ENCODE measurements around the gene FGFBP1. TPM values are rescaled to one million over a fixed set of nuclear protein-coding genes. Genes with fewer than 3 reads are reported as not detected.

Gene FGFBP1
- polyA plus RNA-seq, 3 donors from 2014 or later, result 0.53 TPM; not detected in 2

GRCh38 chr4:15961781-15962510 lies 23.4 kb upstream of the FGFBP1 start:
- H3K27me3 Mint-ChIP-seq (ENCODE audit: low read depth in 3 of 3), result peaks cover 10 to 28% (median 18%) of the 10 kb centered on the region in 3 donors
- H3K4me3 Mint-ChIP-seq, result peak overlapping the region; percentile 90 to 99 (median 94)
- H3K36me3 Mint-ChIP-seq, result peaks cover 23 to 33% (median 23%) of the 10 kb centered on the region in 3 donors
- DNase-seq, result peak; percentile 85 to 86 (median 86)
- H3K9me3 Mint-ChIP-seq, result no peaks in the 10 kb centered on the region
- peak overlapping the region; percentile 97 to 99 (median 98) for H3K27ac Mint-ChIP-seq
- H3K4me1 Mint-ChIP-seq, result peaks cover 73 to 81% of the 10 kb centered on the region in 2 donors

GRCh38 chr4:15958562-15958961 lies 20.0 kb upstream of the FGFBP1 start:
- peaks cover 67 to 75% of the 10 kb centered on the region in 2 donors for H3K4me1 Mint-ChIP-seq
- peak overlapping the region; percentile 92 to 99 (median 97) for H3K27ac Mint-ChIP-seq
- peaks cover 27 to 31% (median 27%) of the 10 kb centered on the region in 3 donors for H3K36me3 Mint-ChIP-seq
- peak; percentile 34 to 45 (median 35) for DNase-seq
- H3K27me3 Mint-ChIP-seq (ENCODE audit: low read depth in 3 of 3), result peaks cover 10 to 25% (median 17%) of the 10 kb centered on the region in 3 donors
- H3K9me3 Mint-ChIP-seq, result no peaks in the 10 kb centered on the region
- peak overlapping the region; percentile 49 to 99 (median 90) for H3K4me3 Mint-ChIP-seq

GRCh38 chr4:15956179-15956850 lies 17.8 kb upstream of the FGFBP1 start:
- Mint-ChIP-seq H3K27ac (peak overlapping the region; percentile 38 to 91 (median 88)), H3K4me3 (peak overlapping the region in 3 of 5 donors; percentile 10 to 57 (median 42)), H3K36me3 (peaks cover 23 to 40% (median 30%) of the 10 kb centered on the region in 3 donors), H3K9me3 (no peaks in the 10 kb centered on the region), H3K4me1 (peaks cover 52% of the 10 kb centered on the region in 2 donors), H3K27me3 (ENCODE audit: low read depth in 3 of 3) (peaks cover 0 to 7% (median 0%) of the 10 kb centered on the region in 3 donors)
- peak; percentile 76 to 81 (median 79) for DNase-seq

- Mint-ChIP-seq H3K4me1 (peaks cover 46 to 47% of the 10 kb centered on the region in 2 donors), H3K27ac (peak overlapping the region in 3 of 6 donors; percentile 60 to 90 (median 87)), H3K27me3 (ENCODE audit: low read depth in 3 of 3) (peaks cover 0 to 7% (median 0%) of the 10 kb centered on the region in 3 donors), H3K9me3 (no peaks in the 10 kb centered on the region), H3K36me3 (peaks cover 19 to 39% (median 30%) of the 10 kb centered on the region in 3 donors), H3K4me3 (no peak overlapping the region)
- DNase-seq, result no peak
These were observed 17.1 kb upstream of the FGFBP1 start for GRCh38 chr4:15955670-15956069.

GRCh38 chr4:15953625-15954024 lies 15.1 kb upstream of the FGFBP1 start:
- peaks cover 6 to 26% (median 21%) of the 10 kb centered on the region in 3 donors for H3K36me3 Mint-ChIP-seq
- H3K9me3 Mint-ChIP-seq, result no peaks in the 10 kb centered on the region
- peaks cover 25 to 26% of the 10 kb centered on the region in 2 donors for H3K4me1 Mint-ChIP-seq
- no peak overlapping the region for H3K4me3 Mint-ChIP-seq
- DNase-seq, result no peak
- peak overlapping the region in 1 of 6 donors; percentile 14 for H3K27ac Mint-ChIP-seq
- H3K27me3 Mint-ChIP-seq (ENCODE audit: low read depth in 3 of 3), result peaks cover 0 to 2% (median 0%) of the 10 kb centered on the region in 3 donors

- H3K9me3 Mint-ChIP-seq, result no peaks in the 10 kb centered on the region
- H3K4me1 Mint-ChIP-seq, result peaks cover 14% of the 10 kb centered on the region in 2 donors
- peak overlapping the region in 5 of 6 donors; percentile 24 to 70 (median 40) for H3K27ac Mint-ChIP-seq
These were observed 13.2 kb upstream of the FGFBP1 start for GRCh38 chr4:15951781-15952180.

GRCh38 chr4:15948826-15949225 lies 10.3 kb upstream of the FGFBP1 start:
- peaks cover 15 to 18% of the 10 kb centered on the region in 2 donors for H3K4me1 Mint-ChIP-seq
- DNase-seq, result no peak
- peaks cover 0 to 20% (median 16%) of the 10 kb centered on the region in 3 donors for H3K36me3 Mint-ChIP-seq
- H3K27ac Mint-ChIP-seq, result no peak overlapping the region
- H3K9me3 Mint-ChIP-seq, result peaks cover 0 to 2% (median 0%) of the 10 kb centered on the region in 6 donors
- H3K4me3 Mint-ChIP-seq, result no peak overlapping the region
- H3K27me3 Mint-ChIP-seq (ENCODE audit: low read depth in 3 of 3), result no peaks in the 10 kb centered on the region

More at GRCh38 chr4:15951781-15952180, 13.2 kb upstream of the FGFBP1 start:
- no peak for DNase-seq
- Mint-ChIP-seq H3K27me3 (ENCODE audit: low read depth in 3 of 3) (peaks cover 0 to 2% (median 0%) of the 10 kb centered on the region in 3 donors), H3K36me3 (peaks cover 4 to 26% (median 25%) of the 10 kb centered on the region in 3 donors), H3K4me3 (no peak overlapping the region)

GRCh38 chr4:15947684-15948083 lies 9.1 kb upstream of the FGFBP1 start:
- H3K9me3 Mint-ChIP-seq, result peaks cover 0 to 2% (median 0%) of the 10 kb centered on the region in 6 donors
- H3K4me3 Mint-ChIP-seq, result no peak overlapping the region
- no peak for DNase-seq
- peaks cover 14 to 18% of the 10 kb centered on the region in 2 donors for H3K4me1 Mint-ChIP-seq
- no peaks in the 10 kb centered on the region for H3K27me3 Mint-ChIP-seq (ENCODE audit: low read depth in 3 of 3)
- H3K27ac Mint-ChIP-seq, result no peak overlapping the region
- H3K36me3 Mint-ChIP-seq, result peaks cover 0 to 17% (median 6%) of the 10 kb centered on the region in 3 donors

- H3K4me1 Mint-ChIP-seq, result peaks cover 11 to 18% of the 10 kb centered on the region in 2 donors
- peaks cover 0 to 2% (median 0%) of the 10 kb centered on the region in 6 donors for H3K9me3 Mint-ChIP-seq
- H3K27me3 Mint-ChIP-seq (ENCODE audit: low read depth in 3 of 3), result no peaks in the 10 kb centered on the region
- H3K4me3 Mint-ChIP-seq, result peak overlapping the region in 1 of 5 donors; percentile 24
- peak overlapping the region in 2 of 6 donors; percentile 50 to 55 for H3K27ac Mint-ChIP-seq
- peaks cover 0 to 17% (median 5%) of the 10 kb centered on the region in 3 donors for H3K36me3 Mint-ChIP-seq
- DNase-seq, result no peak
These were observed 7.0 kb upstream of the FGFBP1 start for GRCh38 chr4:15945516-15945915.

GRCh38 chr4:15944895-15945294 lies 6.4 kb upstream of the FGFBP1 start:
- H3K36me3 Mint-ChIP-seq, result peaks cover 0 to 17% (median 5%) of the 10 kb centered on the region in 3 donors
- peak overlapping the region in 3 of 6 donors; percentile 32 to 62 (median 55) for H3K27ac Mint-ChIP-seq
- peak overlapping the region in 2 of 5 donors; percentile 6 to 24 for H3K4me3 Mint-ChIP-seq
- H3K4me1 Mint-ChIP-seq, result peaks cover 11 to 18% of the 10 kb centered on the region in 2 donors
- peak; percentile 24 to 25 (median 24) for DNase-seq
- H3K27me3 Mint-ChIP-seq (ENCODE audit: low read depth in 3 of 3), result peaks cover 0 to 3% (median 0%) of the 10 kb centered on the region in 3 donors
- H3K9me3 Mint-ChIP-seq, result peaks cover 0 to 2% (median 0%) of the 10 kb centered on the region in 6 donors

GRCh38 chr4:15942283-15942682 lies 3.7 kb upstream of the FGFBP1 start:
- H3K36me3 Mint-ChIP-seq, result peaks cover 0 to 4% (median 0%) of the 10 kb centered on the region in 3 donors
- H3K9me3 Mint-ChIP-seq, result peaks cover 0 to 2% (median 0%) of the 10 kb centered on the region in 6 donors
- no peak overlapping the region for H3K27ac Mint-ChIP-seq
- no peak for DNase-seq
- H3K4me1 Mint-ChIP-seq, result peaks cover 11 to 18% of the 10 kb centered on the region in 2 donors
- no peak overlapping the region for H3K4me3 Mint-ChIP-seq
- peaks cover 0 to 6% (median 3%) of the 10 kb centered on the region in 3 donors for H3K27me3 Mint-ChIP-seq (ENCODE audit: low read depth in 3 of 3)

GRCh38 chr4:15938182-15938581 lies 358 bp downstream of the FGFBP1 start:
- DNase-seq, result no peak
- no peak overlapping the region for H3K27ac Mint-ChIP-seq
- no peak overlapping the region for H3K4me3 Mint-ChIP-seq
- H3K9me3 Mint-ChIP-seq, result no peaks in the 10 kb centered on the region
- peaks cover 2 to 9% (median 3%) of the 10 kb centered on the region in 3 donors for H3K27me3 Mint-ChIP-seq (ENCODE audit: low read depth in 3 of 3)
- H3K4me1 Mint-ChIP-seq, result peaks cover 0 to 2% of the 10 kb centered on the region in 2 donors
- H3K36me3 Mint-ChIP-seq, result peaks cover 0 to 13% (median 0%) of the 10 kb centered on the region in 3 donors

GRCh38 chr4:15936495-15936894 lies 2.0 kb downstream of the FGFBP1 start:
- H3K4me3 Mint-ChIP-seq, result no peak overlapping the region
- H3K36me3 Mint-ChIP-seq, result peaks cover 0 to 13% (median 0%) of the 10 kb centered on the region in 3 donors
- no peaks in the 10 kb centered on the region for H3K9me3 Mint-ChIP-seq
- no peak overlapping the region for H3K27ac Mint-ChIP-seq
- H3K27me3 Mint-ChIP-seq (ENCODE audit: low read depth in 3 of 3), result peaks cover 3 to 11% (median 7%) of the 10 kb centered on the region in 3 donors
- DNase-seq, result no peak
- H3K4me1 Mint-ChIP-seq, result peaks cover 0 to 2% of the 10 kb centered on the region in 2 donors
